Thoracic aorta (tissue), 2 donors: Measurements from ENCODE around the gene SARDH. TPM values are rescaled to one million over a fixed set of nuclear protein-coding genes. Genes with fewer than 3 reads are reported as not detected.

Source experiments
- ATAC-seq: fragments of 150-250 bp; one replicate; pipeline ENCODE4 v1.8.0; 2017; ENCODE audit warnings: low read depth; ENCODE audit not compliant: insufficient number of reproducible peaks, low FRiP score
- DNase-seq: peaks from one replicate; pipeline ENCODE4 v3.0.0-alpha.2; 2020; ENCODE audit warnings: low spot score
- H3K27ac ChIP-seq, 2 donors: fragments of 200-600 bp; sonication (generic); 1 replicate in 1 of 2; 2 replicates in 1 of 2; pipeline ENCODE4 v1.5.1; 2016; ENCODE audit warnings: mild to moderate bottlenecking in 2 of 2, moderate library complexity in 2 of 2
- H3K27me3 ChIP-seq: fragments of 200-600 bp; sonication (generic); replicated peaks from 2 replicates; pipeline ENCODE4 v1.6.0; 2016; ENCODE audit warnings: mild to moderate bottlenecking; ENCODE audit not compliant: insufficient read depth
- H3K36me3 ChIP-seq: fragments of 200-600 bp; sonication (generic); one replicate; pipeline ENCODE4 v1.5.1; 2016
- H3K4me1 ChIP-seq, 2 donors: fragments of 200-600 bp; sonication (generic); 1 replicate in 1 of 2; 2 replicates in 1 of 2; pipeline versions ENCODE4 v1.5.1 to v1.6.0; 2016; ENCODE audit warnings: low read depth in 2 of 2, mild to moderate bottlenecking in 1 of 2; ENCODE audit not compliant: control insufficient read depth in 1 of 2
- H3K4me3 ChIP-seq: fragments of 200-600 bp; sonication (generic); 2 replicates; pipeline ENCODE4 v1.5.1; 2016; ENCODE audit warnings: mild to moderate bottlenecking
- H3K9me3 ChIP-seq: fragments of 200-600 bp; sonication (generic); 2 replicates; pipeline ENCODE4 v1.5.1; 2016
- CTCF ChIP-seq: fragments of 200-600 bp; sonication (generic); IDR thresholded peaks from one replicate; pipeline ENCODE4 v1.5.1; 2019; ENCODE audit warnings: antibody characterized with exemption
- total RNA-seq, 2 donors: library from RNA; depleted of rRNA; stranded (reverse); fragments of >200 nt; gene quantifications; one replicate each; pipeline versions ENCODE4 v1.1.0 to v1.2.3, GENCODE V29; 2016

The SARDH gene
- total RNA-seq, 2 donors from 2014 or later: 1.8 to 4.3 TPM

GRCh38 chr9:133701321-133701980 lies 36.7 kb downstream of the SARDH start:
- ATAC-seq (no peak), DNase-seq (no peak)
- H3K4me3 ChIP-seq: no peak overlapping the region
- H3K27ac ChIP-seq: no peak overlapping the region
- no peaks in the 10 kb centered on the region for H3K9me3 ChIP-seq
- TF ChIP-seq CTCF: no peak
- H3K36me3 ChIP-seq: no peaks in the 10 kb centered on the region
- peaks cover 4 to 7% of the 10 kb centered on the region in 2 donors for H3K4me1 ChIP-seq
- H3K27me3 ChIP-seq: no peaks in the 10 kb centered on the region

GRCh38 chr9:133700819-133701320 lies 37.3 kb downstream of the SARDH start:
- H3K27me3 ChIP-seq: no peaks in the 10 kb centered on the region
- DNase-seq (no peak), ATAC-seq (no peak)

GRCh38 chr9:133699546-133699945 lies 38.6 kb downstream of the SARDH start:
- no peaks in the 10 kb centered on the region for H3K9me3 ChIP-seq
- H3K27ac ChIP-seq: no peak overlapping the region
- H3K4me1 ChIP-seq: peaks cover 4 to 7% of the 10 kb centered on the region in 2 donors
- ATAC-seq (no peak), DNase-seq (no peak)
- no peak overlapping the region for H3K4me3 ChIP-seq
- no peak for TF ChIP-seq CTCF
- H3K27me3 ChIP-seq: no peaks in the 10 kb centered on the region
- H3K36me3 ChIP-seq: no peaks in the 10 kb centered on the region

More at GRCh38 chr9:133700819-133701320, 37.3 kb downstream of the SARDH start:
- H3K9me3 ChIP-seq: no peaks in the 10 kb centered on the region
- no peak for TF ChIP-seq CTCF
- no peaks in the 10 kb centered on the region for H3K36me3 ChIP-seq
- H3K4me1 ChIP-seq: peaks cover 4 to 7% of the 10 kb centered on the region in 2 donors
- no peak overlapping the region for H3K4me3 ChIP-seq
- H3K27ac ChIP-seq: no peak overlapping the region

GRCh38 chr9:133696071-133696472 lies 42.1 kb downstream of the SARDH start:
- Histone ChIP-seq H3K9me3 (no peaks in the 10 kb centered on the region), H3K27ac (no peak overlapping the region), H3K4me1 (no peaks in the 10 kb centered on the region), H3K36me3 (no peaks in the 10 kb centered on the region), H3K27me3 (no peaks in the 10 kb centered on the region), H3K4me3 (no peak overlapping the region)
- no peak for TF ChIP-seq CTCF
- DNase-seq (no peak), ATAC-seq (no peak)

- TF ChIP-seq CTCF: no peak
- Histone ChIP-seq H3K27ac (no peak overlapping the region), H3K27me3 (no peaks in the 10 kb centered on the region)
Observed at GRCh38 chr9:133694686-133695085, 43.5 kb downstream of the SARDH start.

More at GRCh38 chr9:133694686-133695085, 43.5 kb downstream of the SARDH start:
- Histone ChIP-seq H3K36me3 (no peaks in the 10 kb centered on the region), H3K9me3 (no peaks in the 10 kb centered on the region), H3K4me1 (no peaks in the 10 kb centered on the region), H3K4me3 (no peak overlapping the region)
- DNase-seq (no peak), ATAC-seq (no peak)
